ENCODE results near the gene GPR155.
"Not testable (repeated sequence)": the region's sequence is repeated elsewhere in the genome, so short reads cannot be mapped to it uniquely, and the experiment has no call there.

The GPR155 gene

GRCh38 chr2:174489520-174489919 lies 2.7 kb upstream of the GPR155 start:
- DNase-seq: not testable (repeated sequence)

DNA sequence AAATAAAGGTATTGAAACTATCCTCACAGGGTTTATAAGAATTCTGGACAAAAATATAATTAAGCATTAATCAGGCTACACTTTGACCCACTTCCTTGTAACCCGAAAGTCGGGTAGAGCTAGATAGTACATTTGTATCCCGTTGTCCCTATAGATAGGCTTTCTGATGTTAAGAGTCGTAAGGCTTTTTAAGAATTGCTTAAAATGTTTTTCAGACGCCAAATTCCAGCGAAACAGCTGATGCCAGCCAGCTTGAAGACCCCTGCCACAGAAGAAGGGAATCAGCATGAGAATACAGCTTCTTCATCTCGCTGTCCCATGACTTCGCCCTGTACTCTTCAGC lies 962 bp upstream of the GPR155 start:
- no peak for DNase-seq

GRCh38 chr2:174487108-174487819 lies 435 bp upstream of the GPR155 start:
- peak; percentile 97 for DNase-seq

DNA sequence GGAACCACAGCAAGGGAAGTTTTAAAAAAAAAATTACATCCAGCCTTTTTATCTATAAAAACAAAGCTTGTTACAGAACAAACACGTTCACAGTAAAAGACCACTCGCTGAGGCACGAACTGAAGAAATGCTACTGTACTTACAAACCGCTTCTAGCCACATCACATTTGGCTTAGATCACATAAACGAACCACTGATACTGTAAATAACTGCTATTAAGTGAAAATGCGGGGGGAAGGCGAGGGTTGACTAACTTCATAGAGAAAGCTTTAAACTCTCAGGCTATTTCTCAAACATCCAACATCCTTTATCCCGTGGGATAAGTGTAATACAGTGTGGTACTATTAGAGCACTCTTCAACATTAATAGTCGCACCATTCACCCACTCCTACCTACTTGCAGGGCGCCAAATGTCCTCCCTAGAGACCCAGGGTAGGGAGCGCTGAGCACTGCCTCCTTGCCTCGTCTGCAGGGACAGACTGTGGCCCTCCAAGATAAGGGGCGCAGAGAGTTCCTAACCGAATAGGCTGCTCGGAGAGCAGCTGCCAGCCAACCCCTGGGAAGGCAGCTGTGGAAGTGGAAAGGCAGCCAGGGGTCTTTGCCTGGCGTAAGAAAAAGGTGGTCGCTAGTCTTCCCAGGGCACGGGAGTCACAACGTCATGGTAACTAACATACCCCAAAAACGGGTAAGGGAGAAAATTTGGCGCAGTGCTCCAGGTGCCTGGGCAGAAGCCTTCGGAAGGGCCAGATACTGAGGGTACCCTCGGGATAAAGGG lies 854 bp downstream of the GPR155 start:
- DNase-seq: peak; percentile 71

- DNase-seq: not testable (repeated sequence)
Measured at GRCh38 chr2:174485045-174485444, 1.8 kb downstream of the GPR155 start.

GRCh38 chr2:174484573-174484972 lies 2.3 kb downstream of the GPR155 start:
- no peak for DNase-seq

DNA sequence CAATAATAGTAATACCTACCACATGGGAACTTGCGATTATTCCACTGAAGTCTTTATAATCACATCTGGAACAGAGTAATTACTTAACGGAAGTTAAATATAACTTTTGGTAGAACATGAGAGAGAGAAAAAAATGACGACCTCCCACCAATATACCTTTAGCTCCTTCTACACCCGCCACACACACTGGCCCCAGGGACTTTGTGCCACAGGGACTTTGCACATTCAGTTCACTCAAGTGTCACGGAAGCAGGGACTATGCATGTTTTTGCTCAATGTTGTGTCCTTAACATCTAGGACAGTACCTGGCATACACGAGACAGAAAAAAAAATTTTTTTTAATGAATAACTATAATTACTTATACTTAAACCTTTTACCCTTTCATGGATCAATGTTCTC lies 4.0 kb downstream of the GPR155 start:
- no peak for DNase-seq

DNA sequence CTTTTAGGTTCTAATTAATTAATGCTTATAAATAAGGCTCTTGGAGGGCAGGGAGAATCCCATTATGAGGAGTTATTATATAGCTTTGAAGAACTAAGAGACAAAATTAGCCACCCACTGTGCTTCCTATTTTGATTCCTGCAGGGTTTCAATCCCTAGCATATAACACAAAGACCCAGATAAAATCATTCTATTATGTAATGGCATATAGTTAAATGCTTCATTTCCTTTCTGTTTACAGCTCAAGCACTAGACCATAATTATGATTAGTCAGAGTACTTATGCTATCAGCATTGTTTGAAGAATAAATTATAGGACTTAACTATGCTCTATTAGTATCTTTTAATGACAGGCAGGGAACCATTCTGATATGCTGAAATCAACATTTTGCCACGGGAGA lies 9.1 kb downstream of the GPR155 start:
- no peak for DNase-seq

- DNase-seq: no peak
Measured at GRCh38 chr2:174473796-174474195, 13.0 kb downstream of the GPR155 start.

GRCh38 chr2:174465327-174465726 lies 21.5 kb downstream of the GPR155 start:
- no peak for DNase-seq

- no peak for DNase-seq
Measured at GRCh38 chr2:174461221-174461620, 25.6 kb downstream of the GPR155 start.

- no peak for DNase-seq
Measured at GRCh38 chr2:174454566-174454965, 32.3 kb downstream of the GPR155 start.

GRCh38 chr2:174450021-174450816 lies 36.6 kb downstream of the GPR155 start:
- DNase-seq: no peak

DNA sequence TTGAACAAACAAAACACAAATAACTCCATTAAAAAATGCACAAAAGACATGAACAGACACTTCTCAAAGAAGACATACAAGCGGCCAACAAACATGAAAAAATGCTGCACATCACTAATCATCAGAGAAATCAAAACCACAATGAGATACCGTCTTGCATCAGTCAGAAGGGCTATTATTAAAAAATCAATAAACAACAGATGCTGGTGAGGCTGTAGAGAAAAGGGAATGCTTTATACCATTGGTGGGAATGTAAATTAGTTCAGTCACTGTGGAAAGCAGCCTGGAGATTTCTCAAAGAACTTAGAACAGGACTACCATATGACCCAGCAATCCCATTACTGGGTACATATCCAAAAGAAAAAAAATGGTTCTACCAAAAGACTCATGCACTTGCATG lies 37.8 kb downstream of the GPR155 start:
- DNase-seq: no peak

GRCh38 chr2:174446531-174446930 lies 40.3 kb downstream of the GPR155 start:
- no peak for DNase-seq

- DNase-seq: no peak
Measured at GRCh38 chr2:174445248-174445647, 41.6 kb downstream of the GPR155 start.

- no peak for DNase-seq
Measured at GRCh38 chr2:174444761-174445160, 42.1 kb downstream of the GPR155 start.

DNA sequence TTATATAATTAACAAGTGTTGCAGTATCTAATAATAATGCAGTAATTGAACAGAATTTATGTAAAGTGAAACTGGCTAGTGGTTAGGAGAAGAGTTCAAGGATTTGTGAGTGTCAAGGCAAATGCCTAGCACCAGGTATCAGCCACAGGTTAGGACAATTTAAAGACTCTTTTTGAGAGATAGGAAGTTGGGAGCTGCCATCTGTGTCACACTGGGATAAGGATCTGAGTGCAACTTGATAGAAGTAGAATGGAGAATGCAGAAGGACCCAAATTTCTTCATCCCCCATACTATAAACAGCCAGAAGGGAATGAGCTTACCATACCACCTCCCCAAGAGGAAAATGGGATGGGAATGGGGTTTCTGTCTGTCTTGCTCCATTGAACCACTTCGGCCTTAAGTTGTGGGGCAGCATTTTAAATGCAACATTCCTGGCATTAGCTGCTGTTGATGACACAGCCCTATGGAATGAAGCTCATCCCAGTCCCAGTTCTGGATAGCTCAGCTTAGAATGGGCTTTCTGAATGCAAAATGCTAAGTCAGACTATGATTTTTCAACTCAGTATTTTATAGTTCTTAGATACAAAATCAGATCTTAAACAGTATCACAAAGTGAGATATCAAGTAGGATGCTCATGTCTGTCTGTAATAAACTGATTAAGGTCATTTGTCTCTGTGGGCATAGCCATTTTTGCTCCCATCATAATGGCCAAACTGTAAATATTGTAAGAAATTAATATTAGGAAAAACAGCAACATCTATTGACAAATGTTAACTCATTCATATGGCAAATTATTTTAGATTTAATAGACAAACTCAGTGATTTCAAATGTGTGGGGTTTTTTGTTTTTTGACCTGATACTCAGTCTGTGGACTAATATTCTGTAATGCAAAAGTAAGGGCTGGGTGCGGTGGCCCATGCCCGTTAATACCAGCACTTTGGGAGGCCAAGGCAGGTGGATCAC lies 44.0 kb downstream of the GPR155 start:
- no peak for DNase-seq

DNA sequence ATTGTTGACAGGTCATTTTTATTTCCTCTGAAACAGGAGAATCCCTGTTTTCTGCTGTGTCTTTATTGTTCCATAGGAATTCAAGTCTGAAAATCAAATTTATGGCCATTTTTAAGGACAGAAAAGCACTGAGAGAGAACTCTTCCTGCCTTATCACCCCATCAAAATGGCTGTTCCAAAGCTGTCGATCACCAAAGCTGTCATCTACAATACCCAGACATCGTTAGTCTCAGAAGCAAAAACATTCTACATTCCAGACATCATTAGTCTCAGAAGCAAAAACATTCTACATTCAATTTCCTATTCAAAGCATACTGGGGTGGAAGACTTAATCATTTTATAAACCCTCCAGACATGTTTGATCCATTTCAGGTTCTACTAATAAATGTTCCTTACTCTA lies 46.9 kb downstream of the GPR155 start:
- no peak for DNase-seq

GRCh38 chr2:174439323-174439722 lies 47.5 kb downstream of the GPR155 start:
- no peak for DNase-seq

GRCh38 chr2:174438146-174438886 lies 48.5 kb downstream of the GPR155 start:
- DNase-seq: no peak

DNA sequence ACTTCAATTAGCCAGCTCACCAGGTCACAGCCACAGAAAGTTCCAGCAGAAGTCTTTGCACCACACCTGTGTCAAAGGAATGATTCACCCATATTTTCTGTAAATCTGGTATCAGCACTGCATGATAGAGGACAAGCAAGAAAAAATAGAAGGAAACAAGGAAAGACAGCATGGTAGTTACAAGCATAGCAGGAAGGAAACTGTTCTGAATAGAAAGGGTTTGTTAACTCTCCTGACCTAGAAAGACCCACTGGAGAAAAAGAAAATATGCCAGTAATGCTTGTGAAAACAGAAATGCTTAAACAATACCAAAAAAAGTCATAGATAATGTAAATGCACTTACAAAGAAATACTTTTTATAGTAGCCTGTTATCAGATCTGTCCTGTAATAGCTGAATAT lies 50.5 kb downstream of the GPR155 start:
- no peak for DNase-seq

Data from activated CD8-positive, alpha-beta memory T cell treated with anti-CD3 and anti-CD28 coated beads, Interleukin-2, amount 50 U/mL, for 48 hours (primary cell).